Erythroblast (primary cell): Measurements from ENCODE around the gene XPNPEP2.
"Not testable (repeated sequence)": the region's sequence is repeated elsewhere in the genome, so short reads cannot be mapped to it uniquely, and the experiment has no call there.

Source experiments
- DNase-seq, 2 experiments: peaks; one replicate each; lab custom pipeline; 2025; lab: John Stamatoyannopoulos, UW
- GATA1 ChIP-seq: IDR thresholded peaks from 2 replicates; pipeline ENCODE4 v1.6.1; 2011; ENCODE audit warnings: low read depth, mild to moderate bottlenecking, control low read depth, low read length, moderate library complexity
- POLR2A ChIP-seq: IDR thresholded peaks from 2 replicates; pipeline ENCODE4 v1.6.1; 2011; ENCODE audit warnings: mild to moderate bottlenecking, low read length

The XPNPEP2 gene

GRCh38 chrX:129728061-129728460 lies 10.7 kb upstream of the XPNPEP2 start:
- DNase-seq, result no peak
- TF ChIP-seq POLR2A, result no peak
- no peak for TF ChIP-seq GATA1

GRCh38 chrX:129731228-129731627 lies 7.6 kb upstream of the XPNPEP2 start:
- TF ChIP-seq GATA1 (no peak), POLR2A (no peak)
- DNase-seq, result no peak

GRCh38 chrX:129732857-129733256 lies 5.9 kb upstream of the XPNPEP2 start:
- no peak for DNase-seq
- TF ChIP-seq GATA1 (no peak), POLR2A (no peak)

- DNase-seq, result no peak
- no peak for TF ChIP-seq GATA1
- TF ChIP-seq POLR2A, result no peak
Measured at GRCh38 chrX:129733335-129733734, 5.4 kb upstream of the XPNPEP2 start.

GRCh38 chrX:129736491-129736890 lies 2.3 kb upstream of the XPNPEP2 start:
- TF ChIP-seq POLR2A (no peak), GATA1 (no peak)

GRCh38 chrX:129737916-129738315 lies 863 bp upstream of the XPNPEP2 start:
- DNase-seq, result no peak

More at GRCh38 chrX:129736491-129736890, 2.3 kb upstream of the XPNPEP2 start:
- peak in 1 of 2 experiments; percentile 2 for DNase-seq

GRCh38 chrX:129739578-129739977 lies 799 bp downstream of the XPNPEP2 start:
- no peak for TF ChIP-seq GATA1
- peak; percentile 2 to 44 for DNase-seq

More at GRCh38 chrX:129737916-129738315, 863 bp upstream of the XPNPEP2 start:
- no peak for TF ChIP-seq GATA1
- TF ChIP-seq POLR2A, result no peak

- DNase-seq, result no peak
- TF ChIP-seq GATA1 (no peak), POLR2A (no peak)
Measured at GRCh38 chrX:129741880-129742758, 3.3 kb downstream of the XPNPEP2 start.

GRCh38 chrX:129742759-129743152 lies 4.0 kb downstream of the XPNPEP2 start:
- not testable (repeated sequence) for DNase-seq

GRCh38 chrX:129743821-129744220 lies 5.0 kb downstream of the XPNPEP2 start:
- TF ChIP-seq GATA1 (no peak), POLR2A (no peak)
- DNase-seq, result no peak

GRCh38 chrX:129744861-129745321 lies 6.1 kb downstream of the XPNPEP2 start:
- no peak for TF ChIP-seq GATA1
- TF ChIP-seq POLR2A, result no peak
- DNase-seq, result no peak

- TF ChIP-seq POLR2A (no peak), GATA1 (no peak)
- DNase-seq, result no peak
Measured at GRCh38 chrX:129746557-129747470, 8.0 kb downstream of the XPNPEP2 start.

GRCh38 chrX:129747533-129747932 lies 8.8 kb downstream of the XPNPEP2 start:
- TF ChIP-seq GATA1, result no peak
- no peak for TF ChIP-seq POLR2A
- no peak for DNase-seq

- TF ChIP-seq POLR2A (no peak), GATA1 (no peak)
- DNase-seq, result no peak
Measured at GRCh38 chrX:129748305-129748704, 9.5 kb downstream of the XPNPEP2 start.
